Gastrocnemius medialis (tissue), 4 donors: Measurements from ENCODE around the gene MRPL3.

Experiments
- POLR2A ChIP-seq, 2 donors: fragments of 450-650 bp; IDR thresholded peaks; one replicate each; pipeline ENCODE4 v1.6.1; 2017; ENCODE audit warnings: antibody characterized with exemption in 2 of 2, mild to moderate bottlenecking in 2 of 2, moderate library complexity in 2 of 2
- TF ChIP-seq, protein P1 (sequence below), 5 experiments: fragments of 450-650 bp in 3 of 5; fragments of 200-600 bp in 2 of 5; sonication (generic) in 2 of 5; IDR thresholded peaks in 4 of 5; conservative IDR thresholded peaks in 1 of 5; 1 replicate in 4 of 5; 2 replicates in 1 of 5; pipeline ENCODE4 v1.5.1; 2016 to 2019; ENCODE audit warnings: antibody characterized with exemption in 5 of 5, mild to moderate bottlenecking in 3 of 5, moderate library complexity in 3 of 5

DNA sequence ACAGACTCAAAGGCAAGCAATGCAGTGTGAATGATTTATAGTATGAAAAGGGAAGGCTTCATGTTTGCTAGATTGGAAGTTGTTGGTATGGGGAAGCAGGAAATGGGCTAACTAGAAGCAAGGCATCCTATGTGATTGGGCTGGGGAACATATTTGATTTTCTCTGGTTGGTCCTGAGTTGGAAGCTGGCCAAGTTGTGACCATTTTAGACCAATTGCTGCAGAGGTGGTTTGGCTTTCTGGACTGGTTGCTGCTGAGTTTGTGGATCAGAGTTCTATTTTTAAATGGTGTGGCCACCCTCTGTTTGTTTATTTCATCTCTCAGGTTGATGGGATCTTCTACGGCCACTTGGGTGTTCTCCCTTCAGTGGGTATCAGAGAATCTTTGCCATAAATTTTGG lies 81.5 kb downstream of the MRPL3 start:
- TF ChIP-seq, protein P1, sequence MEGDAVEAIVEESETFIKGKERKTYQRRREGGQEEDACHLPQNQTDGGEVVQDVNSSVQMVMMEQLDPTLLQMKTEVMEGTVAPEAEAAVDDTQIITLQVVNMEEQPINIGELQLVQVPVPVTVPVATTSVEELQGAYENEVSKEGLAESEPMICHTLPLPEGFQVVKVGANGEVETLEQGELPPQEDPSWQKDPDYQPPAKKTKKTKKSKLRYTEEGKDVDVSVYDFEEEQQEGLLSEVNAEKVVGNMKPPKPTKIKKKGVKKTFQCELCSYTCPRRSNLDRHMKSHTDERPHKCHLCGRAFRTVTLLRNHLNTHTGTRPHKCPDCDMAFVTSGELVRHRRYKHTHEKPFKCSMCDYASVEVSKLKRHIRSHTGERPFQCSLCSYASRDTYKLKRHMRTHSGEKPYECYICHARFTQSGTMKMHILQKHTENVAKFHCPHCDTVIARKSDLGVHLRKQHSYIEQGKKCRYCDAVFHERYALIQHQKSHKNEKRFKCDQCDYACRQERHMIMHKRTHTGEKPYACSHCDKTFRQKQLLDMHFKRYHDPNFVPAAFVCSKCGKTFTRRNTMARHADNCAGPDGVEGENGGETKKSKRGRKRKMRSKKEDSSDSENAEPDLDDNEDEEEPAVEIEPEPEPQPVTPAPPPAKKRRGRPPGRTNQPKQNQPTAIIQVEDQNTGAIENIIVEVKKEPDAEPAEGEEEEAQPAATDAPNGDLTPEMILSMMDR (IDR thresholded peaks at IDR 0.05 in 4 of 5, conservative IDR thresholded peaks at IDR 0.05 in 1 of 5): no peak
- TF ChIP-seq POLR2A (IDR thresholded peaks at IDR 0.05): no peak
